ENCODE data around the gene APBB2. TPM values are rescaled to one million over a fixed set of nuclear protein-coding genes. Genes with fewer than 3 reads are reported as not detected.

Gene APBB2
- total RNA-seq, 1 experiment from 2014 or later: 46.0 TPM

- Histone ChIP-seq H3K9me2 (ENCODE audit: insufficient read depth) (no peaks in the 10 kb centered on the region), H3K4me1 (replicated peaks; ENCODE audit: insufficient read depth) (no peaks in the 10 kb centered on the region), H3K27ac (no peak overlapping the region), H2AFZ (no peak overlapping the region), H4K20me1 (ENCODE audit: insufficient read depth) (no peaks in the 10 kb centered on the region), H3K79me2 (ENCODE audit: low read depth) (no peaks in the 10 kb centered on the region), H3K4me2 (no peak overlapping the region), H3K27me3 (ENCODE audit: insufficient read depth, low read depth) (no peaks in the 10 kb centered on the region), H3K9me3 (ENCODE audit: insufficient read depth, low read depth) (peaks cover 21% of the 10 kb centered on the region), H3K4me3 (no peak overlapping the region), H3F3A (ENCODE audit: insufficient read depth, low read depth) (no peaks in the 10 kb centered on the region), H3K36me3 (ENCODE audit: low read depth) (no peaks in the 10 kb centered on the region)
- ChIA-PET POLR2A (ENCODE audit: unreplicated experiment) (no interaction called here), CTCF (no interaction called here)
- no peak for DNase-seq
- no TSS peak for BruUV-seq (replicated peaks)
- intact Hi-C loops (cut with micrococcal nuclease; ENCODE audit: unreplicated experiment): no loop called here
- TF ChIP-seq CTCF (conservative IDR thresholded peaks at IDR 0.05) (no peak), EZH2 (IDR thresholded peaks at IDR 0.05; ENCODE audit: low read depth) (no peak)
These were observed 192.2 kb downstream of the APBB2 start for GRCh38 chr4:41022116-41022515.

GRCh38 chr4:41015016-41015675, 199.2 kb downstream of the APBB2 start:
- Histone ChIP-seq H2AFZ (no peak overlapping the region), H3K27ac (no peak overlapping the region), H3K36me3 (ENCODE audit: low read depth) (no peaks in the 10 kb centered on the region), H3K9me2 (ENCODE audit: insufficient read depth) (no peaks in the 10 kb centered on the region), H3K4me2 (no peak overlapping the region), H3K27me3 (ENCODE audit: insufficient read depth, low read depth) (no peaks in the 10 kb centered on the region), H3F3A (ENCODE audit: insufficient read depth, low read depth) (no peaks in the 10 kb centered on the region), H3K9me3 (ENCODE audit: insufficient read depth, low read depth) (no peaks in the 10 kb centered on the region), H3K4me1 (replicated peaks; ENCODE audit: insufficient read depth) (peaks cover under 1% of the 10 kb centered on the region; the same call in 1 of the 2 replicates), H3K4me3 (no peak overlapping the region), H4K20me1 (ENCODE audit: insufficient read depth) (no peaks in the 10 kb centered on the region), H3K79me2 (ENCODE audit: low read depth) (no peaks in the 10 kb centered on the region)
- no peak for DNase-seq
- intact Hi-C loops (cut with micrococcal nuclease; ENCODE audit: unreplicated experiment): no loop called here
- ChIA-PET CTCF (no interaction called here), POLR2A (ENCODE audit: unreplicated experiment) (no interaction called here)
- BruUV-seq (replicated peaks): no TSS peak
- TF ChIP-seq EZH2 (IDR thresholded peaks at IDR 0.05; ENCODE audit: low read depth): no peak

- CTCF ChIA-PET: no interaction called here
- no TSS peak for BruUV-seq (replicated peaks)
- Histone ChIP-seq H4K20me1 (ENCODE audit: insufficient read depth) (no peaks in the 10 kb centered on the region), H3K27ac (no peak overlapping the region), H3K4me1 (replicated peaks; ENCODE audit: insufficient read depth) (peaks cover 10% of the 10 kb centered on the region; the same call in 1 of the 2 replicates), H3K9me3 (ENCODE audit: insufficient read depth, low read depth) (no peaks in the 10 kb centered on the region), H3K4me3 (no peak overlapping the region), H2AFZ (no peak overlapping the region), H3K36me3 (ENCODE audit: low read depth) (no peaks in the 10 kb centered on the region), H3K4me2 (no peak overlapping the region), H3K27me3 (ENCODE audit: insufficient read depth, low read depth) (no peaks in the 10 kb centered on the region), H3F3A (ENCODE audit: insufficient read depth, low read depth) (no peaks in the 10 kb centered on the region), H3K79me2 (ENCODE audit: low read depth) (no peaks in the 10 kb centered on the region), H3K9me2 (ENCODE audit: insufficient read depth) (no peaks in the 10 kb centered on the region)
- POLR2A ChIA-PET (ENCODE audit: unreplicated experiment): no interaction called here
- intact Hi-C loops (cut with micrococcal nuclease; ENCODE audit: unreplicated experiment): no loop called here
- DNase-seq: no peak
- TF ChIP-seq CTCF (conservative IDR thresholded peaks at IDR 0.05) (no peak), EZH2 (IDR thresholded peaks at IDR 0.05; ENCODE audit: low read depth) (no peak)
These were observed 200.2 kb downstream of the APBB2 start for GRCh38 chr4:41014158-41014557.

GRCh38 chr4:41013746-41014145, 200.6 kb downstream of the APBB2 start:
- Histone ChIP-seq H3K27me3 (ENCODE audit: insufficient read depth, low read depth) (no peaks in the 10 kb centered on the region), H2AFZ (no peak overlapping the region), H3K79me2 (ENCODE audit: low read depth) (no peaks in the 10 kb centered on the region), H4K20me1 (ENCODE audit: insufficient read depth) (no peaks in the 10 kb centered on the region), H3K4me1 (replicated peaks; ENCODE audit: insufficient read depth) (peaks cover 11% of the 10 kb centered on the region; the same call in 1 of the 2 replicates), H3K27ac (no peak overlapping the region), H3F3A (ENCODE audit: insufficient read depth, low read depth) (no peaks in the 10 kb centered on the region), H3K36me3 (ENCODE audit: low read depth) (no peaks in the 10 kb centered on the region), H3K9me3 (ENCODE audit: insufficient read depth, low read depth) (no peaks in the 10 kb centered on the region), H3K4me2 (no peak overlapping the region), H3K4me3 (no peak overlapping the region), H3K9me2 (ENCODE audit: insufficient read depth) (no peaks in the 10 kb centered on the region)
- ChIA-PET POLR2A (ENCODE audit: unreplicated experiment) (no interaction called here), CTCF (no interaction called here)
- BruUV-seq (replicated peaks): no TSS peak
- no peak for TF ChIP-seq EZH2 (IDR thresholded peaks at IDR 0.05; ENCODE audit: low read depth)
- no peak for TF ChIP-seq CTCF (conservative IDR thresholded peaks at IDR 0.05)
- DNase-seq: no peak
- intact Hi-C loops (cut with micrococcal nuclease; ENCODE audit: unreplicated experiment): no loop called here
